Suprapubic skin (tissue), 4 donors: ENCODE results near the gene CES4A. TPM values are rescaled to one million over a fixed set of nuclear protein-coding genes. Genes with fewer than 3 reads are reported as not detected.

ENCODE experiments used
- DNase-seq, 2 donors: peaks; one replicate each; pipeline ENCODE4 v3.0.0-alpha.2; 2019; ENCODE audit warnings: low spot score in 2 of 2
- H3K27ac ChIP-seq: fragments of 200-600 bp; sonication (generic); one replicate; pipeline ENCODE4 v1.5.1; 2019
- H3K27me3 ChIP-seq: fragments of 200-600 bp; sonication (generic); one replicate; pipeline ENCODE4 v1.5.1; 2019
- H3K36me3 ChIP-seq: fragments of 200-600 bp; sonication (generic); one replicate; pipeline ENCODE4 v1.5.1; 2019
- H3K4me1 ChIP-seq: fragments of 200-600 bp; sonication (generic); one replicate; pipeline ENCODE4 v1.5.1; 2019
- H3K4me3 ChIP-seq: fragments of 200-600 bp; sonication (generic); one replicate; pipeline ENCODE4 v1.5.1; 2019; ENCODE audit warnings: mild to moderate bottlenecking
- H3K9me3 ChIP-seq: fragments of 200-600 bp; sonication (generic); one replicate; pipeline ENCODE4 v1.5.1; 2019
- EP300 ChIP-seq: sonication (generic); formaldehyde crosslinking; IDR thresholded peaks from one replicate; pipeline ENCODE4 v1.6.1; 2017; ENCODE audit warnings: antibody characterized with exemption
- POLR2A ChIP-seq, 2 donors: fragments of 450-650 bp; IDR thresholded peaks; one replicate each; pipeline ENCODE4 v1.6.1; 2017; ENCODE audit warnings: antibody characterized with exemption in 2 of 2, mild to moderate bottlenecking in 2 of 2, moderate library complexity in 2 of 2
- POLR2AphosphoS5 ChIP-seq, 3 donors: sonication (generic); formaldehyde crosslinking; IDR thresholded peaks; one replicate each; pipeline ENCODE4 v1.6.1; 2017; ENCODE audit warnings: antibody characterized with exemption in 3 of 3
- WGBS: methylation state at CpG from one replicate; pipeline ENCODE4 v1.1.5; 2018; 5-methylcytosine and 5-hydroxymethylcytosine counted together
- total RNA-seq, 4 donors: library from RNA; depleted of rRNA; stranded (reverse); fragments of >200 nt; gene quantifications; one replicate each; pipeline ENCODE4 v1.1.0, GENCODE V29; 2016
- TF ChIP-seq, protein P1 (sequence below), 2 donors: fragments of 200-600 bp in 1 of 2; fragments of 450-650 bp in 1 of 2; sonication (generic) in 1 of 2; IDR thresholded peaks; one replicate each; pipeline ENCODE4 v1.5.1; 2016 to 2019; ENCODE audit warnings: antibody characterized with exemption in 2 of 2, mild to moderate bottlenecking in 1 of 2, moderate library complexity in 1 of 2

CES4A gene
- total RNA-seq, 4 donors from 2014 or later: 47.2 to 148 (median 99.9) TPM

DNA sequence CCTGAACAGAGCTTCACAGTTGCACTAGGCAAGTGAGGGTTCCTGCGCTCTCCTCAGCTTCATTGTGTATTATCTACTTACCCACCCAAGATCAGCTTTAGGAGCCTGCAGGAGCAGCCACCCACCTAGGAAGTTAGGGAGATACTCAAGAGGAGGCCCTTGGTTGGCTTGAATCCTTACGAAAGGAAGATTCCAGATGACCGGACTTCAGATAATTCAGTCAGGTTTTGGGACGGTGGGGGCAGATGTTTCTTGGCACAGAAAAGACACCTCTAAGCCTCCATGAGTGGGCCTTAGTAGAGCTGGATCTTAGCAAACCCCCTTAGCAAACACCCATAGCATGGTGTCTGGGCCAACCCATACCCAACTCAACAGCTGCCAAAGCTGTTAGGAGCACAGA lies 38.2 kb downstream of the CES4A start:
- DNase-seq: peak in 1 of 2 donors; percentile 34
- no peaks in the 10 kb centered on the region for H3K9me3 ChIP-seq

DNA sequence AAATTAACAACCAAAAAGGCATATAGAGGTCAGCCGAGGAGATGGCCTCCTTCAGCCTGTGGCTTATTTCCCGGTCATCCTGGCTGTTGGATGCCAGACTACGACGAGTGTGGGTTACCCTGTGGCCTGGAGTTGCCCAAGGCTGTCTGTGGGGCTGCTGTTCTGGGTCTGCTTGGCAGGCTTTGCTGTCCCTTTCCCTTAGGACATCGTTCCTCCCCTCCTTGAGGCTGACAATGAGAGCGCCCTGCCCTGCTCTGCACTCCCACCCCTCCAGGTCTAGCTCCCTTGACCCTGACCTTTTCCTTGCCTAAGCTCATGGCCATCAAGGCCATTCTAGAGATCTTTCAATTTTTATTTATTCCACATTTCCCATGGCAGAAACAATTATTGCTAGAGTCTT lies 38.7 kb downstream of the CES4A start:
- TF ChIP-seq, protein P1, sequence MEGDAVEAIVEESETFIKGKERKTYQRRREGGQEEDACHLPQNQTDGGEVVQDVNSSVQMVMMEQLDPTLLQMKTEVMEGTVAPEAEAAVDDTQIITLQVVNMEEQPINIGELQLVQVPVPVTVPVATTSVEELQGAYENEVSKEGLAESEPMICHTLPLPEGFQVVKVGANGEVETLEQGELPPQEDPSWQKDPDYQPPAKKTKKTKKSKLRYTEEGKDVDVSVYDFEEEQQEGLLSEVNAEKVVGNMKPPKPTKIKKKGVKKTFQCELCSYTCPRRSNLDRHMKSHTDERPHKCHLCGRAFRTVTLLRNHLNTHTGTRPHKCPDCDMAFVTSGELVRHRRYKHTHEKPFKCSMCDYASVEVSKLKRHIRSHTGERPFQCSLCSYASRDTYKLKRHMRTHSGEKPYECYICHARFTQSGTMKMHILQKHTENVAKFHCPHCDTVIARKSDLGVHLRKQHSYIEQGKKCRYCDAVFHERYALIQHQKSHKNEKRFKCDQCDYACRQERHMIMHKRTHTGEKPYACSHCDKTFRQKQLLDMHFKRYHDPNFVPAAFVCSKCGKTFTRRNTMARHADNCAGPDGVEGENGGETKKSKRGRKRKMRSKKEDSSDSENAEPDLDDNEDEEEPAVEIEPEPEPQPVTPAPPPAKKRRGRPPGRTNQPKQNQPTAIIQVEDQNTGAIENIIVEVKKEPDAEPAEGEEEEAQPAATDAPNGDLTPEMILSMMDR (IDR thresholded peaks at IDR 0.05): no peak
- TF ChIP-seq POLR2AphosphoS5 (IDR thresholded peaks at IDR 0.05) (no peak), EP300 (no peak), POLR2A (IDR thresholded peaks at IDR 0.05) (no peak)
- DNase-seq: peak in 1 of 2 donors; percentile 47
- Histone ChIP-seq H3K4me3 (no peak overlapping the region), H3K27ac (no peak overlapping the region), H3K36me3 (no peaks in the 10 kb centered on the region), H3K4me1 (peaks cover 29% of the 10 kb centered on the region), H3K9me3 (no peaks in the 10 kb centered on the region), H3K27me3 (no peaks in the 10 kb centered on the region)
- 89% methylated on average over 6 of the region's 6 CpGs for WGBS

More for the DNA sequence above, 38.2 kb downstream of the CES4A start:
- H3K27ac ChIP-seq: no peak overlapping the region
- TF ChIP-seq POLR2AphosphoS5 (IDR thresholded peaks at IDR 0.05): no peak
- no peak for TF ChIP-seq EP300
- TF ChIP-seq, protein P1 (IDR thresholded peaks at IDR 0.05): no peak
- no peak for TF ChIP-seq POLR2A (IDR thresholded peaks at IDR 0.05)
- peaks cover 24% of the 10 kb centered on the region for H3K4me1 ChIP-seq
- no peaks in the 10 kb centered on the region for H3K36me3 ChIP-seq
- no peak overlapping the region for H3K4me3 ChIP-seq
- WGBS: 94% methylated on average over 4 of the region's 4 CpGs
- H3K27me3 ChIP-seq: no peaks in the 10 kb centered on the region

- peaks cover 1% of the 10 kb centered on the region for H3K36me3 ChIP-seq
- H3K27ac ChIP-seq: peak overlapping the region; percentile 92
- 25% methylated on average over 10 of the region's 10 CpGs for WGBS
- DNase-seq: no peak
- peak overlapping the region; percentile 96 for H3K4me3 ChIP-seq
- no peaks in the 10 kb centered on the region for H3K9me3 ChIP-seq
- TF ChIP-seq POLR2A (IDR thresholded peaks at IDR 0.05) (no peak), EP300 (no peak), POLR2AphosphoS5 (IDR thresholded peaks at IDR 0.05) (no peak)
- TF ChIP-seq, protein P1 (IDR thresholded peaks at IDR 0.05): no peak
- H3K27me3 ChIP-seq: no peaks in the 10 kb centered on the region
- peaks cover 32% of the 10 kb centered on the region for H3K4me1 ChIP-seq
Observed at GRCh38 chr16:67028167-67028695, 39.8 kb downstream of the CES4A start.

DNA sequence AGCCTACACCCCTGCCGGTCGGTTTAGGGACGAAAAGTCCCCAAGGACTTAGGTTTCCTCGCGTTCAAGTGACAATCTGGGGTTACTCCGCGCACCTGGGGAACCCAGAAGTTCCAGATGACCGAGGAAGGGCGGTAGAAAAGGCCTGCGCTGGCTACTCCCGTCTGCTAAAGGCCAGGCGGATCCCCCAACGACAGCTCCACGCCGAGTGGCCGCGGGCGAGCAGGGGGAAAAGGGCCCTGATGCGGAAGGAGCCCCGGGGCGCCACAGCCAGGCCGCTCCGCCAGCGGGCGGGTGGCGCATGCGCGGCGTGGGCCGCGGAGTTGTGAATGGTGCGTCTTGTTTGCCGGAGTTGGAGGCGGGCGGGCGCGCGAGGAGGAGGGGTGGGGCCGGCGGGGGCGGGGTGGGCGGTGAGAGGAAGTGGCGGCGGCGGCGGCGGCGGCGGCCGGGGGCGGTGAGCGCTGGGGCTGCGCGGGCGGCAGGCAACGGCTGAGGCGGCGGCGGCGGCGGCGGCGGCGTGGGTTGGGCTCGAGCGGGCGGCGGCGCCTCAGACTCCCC lies 40.4 kb downstream of the CES4A start, which contains the start of gene CBFB:
Gene CBFB, plus strand, starts transcription at position 454 of the 558 bp plus-strand sequence. CDS start 259 bp downstream, outside the sequence.
- Histone ChIP-seq H3K36me3 (peaks cover 3% of the 10 kb centered on the region), H3K27ac (peak within 1 kb of the TSS; percentile 92), H3K4me3 (peak within 1 kb of the TSS; percentile 96), H3K27me3 (no peaks in the 10 kb centered on the region), H3K9me3 (no peaks in the 10 kb centered on the region), H3K4me1 (peaks cover 32% of the 10 kb centered on the region)
- WGBS: 3% methylated on average over 12 of the region's 69 CpGs
- TF ChIP-seq POLR2A (IDR thresholded peaks at IDR 0.05) (peak; percentile 11 to 75), EP300 (no peak), POLR2AphosphoS5 (IDR thresholded peaks at IDR 0.05) (peak in 1 of 3 donors; percentile 68)
- peak; percentile 94 to 95 for DNase-seq

DNA sequence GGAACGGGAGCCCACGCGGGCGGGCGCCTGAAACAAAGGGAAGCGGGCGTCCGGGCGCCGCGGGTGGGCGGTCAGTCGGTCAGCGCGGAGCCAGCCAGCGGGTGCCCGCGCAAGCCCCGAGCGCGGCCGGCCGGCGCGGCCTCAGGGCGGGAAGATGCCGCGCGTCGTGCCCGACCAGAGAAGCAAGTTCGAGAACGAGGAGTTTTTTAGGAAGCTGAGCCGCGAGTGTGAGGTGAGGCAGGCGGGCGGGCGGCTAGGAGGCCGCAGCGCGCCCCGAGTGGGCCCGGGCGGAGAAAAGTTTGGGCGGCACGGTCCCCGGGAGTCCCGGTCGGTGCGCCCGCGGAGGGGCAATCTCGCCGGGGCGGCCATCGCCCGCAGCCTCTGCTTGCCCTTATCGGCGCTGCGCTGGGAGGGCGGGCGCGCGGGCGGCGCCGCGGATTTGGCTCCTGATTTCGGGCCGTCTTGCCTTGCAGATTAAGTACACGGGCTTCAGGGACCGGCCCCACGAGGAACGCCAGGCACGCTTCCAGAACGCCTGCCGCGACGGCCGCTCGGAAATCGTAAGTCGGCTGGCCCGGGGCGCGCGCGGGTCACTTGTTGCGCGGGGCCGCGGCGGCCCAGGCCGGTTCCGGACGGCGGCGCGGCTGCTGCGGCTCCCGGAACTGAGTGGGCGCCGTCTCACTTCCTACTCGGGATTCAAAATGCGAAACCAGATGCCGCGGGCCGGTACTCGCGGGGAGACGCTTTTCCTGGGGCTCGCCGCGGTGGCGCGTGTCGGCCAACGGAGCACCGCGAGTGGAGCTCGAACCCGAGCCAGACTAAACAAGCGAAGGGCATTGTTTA lies 41.1 kb downstream of the CES4A start:
- WGBS: 0% methylated on average over 47 of the region's 123 CpGs
- TF ChIP-seq, protein P1 (IDR thresholded peaks at IDR 0.05): no peak
- TF ChIP-seq POLR2A (IDR thresholded peaks at IDR 0.05): peak in 1 of 2 donors; percentile 44
- TF ChIP-seq POLR2AphosphoS5 (IDR thresholded peaks at IDR 0.05): peak in 2 of 3 donors; percentile 12 to 18
- no peak for TF ChIP-seq EP300
- peak; percentile 83 to 84 for DNase-seq

More for the DNA sequence above, 41.1 kb downstream of the CES4A start:
- Histone ChIP-seq H3K9me3 (no peaks in the 10 kb centered on the region), H3K27me3 (no peaks in the 10 kb centered on the region), H3K4me1 (peaks cover 33% of the 10 kb centered on the region), H3K4me3 (peak overlapping the region; percentile 96), H3K27ac (peak overlapping the region; percentile 92), H3K36me3 (peaks cover 3% of the 10 kb centered on the region)
